Hepatocyte (in vitro differentiated cells): ENCODE data around the gene ARID1A.

ENCODE experiments used
- EZH2 ChIP-seq: fragments of 200-600 bp; sonication (generic); IDR thresholded peaks from 2 replicates; pipeline ENCODE4 v1.6.1; 2016; ENCODE audit warnings: antibody characterized with exemption, mild to moderate bottlenecking, borderline replicate concordance
- TF ChIP-seq, protein P1 (sequence below): fragments of 200-600 bp; sonication (generic); IDR thresholded peaks from 2 replicates; pipeline ENCODE4 v1.5.1; 2016; ENCODE audit warnings: antibody characterized with exemption, mild to moderate bottlenecking; ENCODE audit not compliant: poor library complexity

DNA sequence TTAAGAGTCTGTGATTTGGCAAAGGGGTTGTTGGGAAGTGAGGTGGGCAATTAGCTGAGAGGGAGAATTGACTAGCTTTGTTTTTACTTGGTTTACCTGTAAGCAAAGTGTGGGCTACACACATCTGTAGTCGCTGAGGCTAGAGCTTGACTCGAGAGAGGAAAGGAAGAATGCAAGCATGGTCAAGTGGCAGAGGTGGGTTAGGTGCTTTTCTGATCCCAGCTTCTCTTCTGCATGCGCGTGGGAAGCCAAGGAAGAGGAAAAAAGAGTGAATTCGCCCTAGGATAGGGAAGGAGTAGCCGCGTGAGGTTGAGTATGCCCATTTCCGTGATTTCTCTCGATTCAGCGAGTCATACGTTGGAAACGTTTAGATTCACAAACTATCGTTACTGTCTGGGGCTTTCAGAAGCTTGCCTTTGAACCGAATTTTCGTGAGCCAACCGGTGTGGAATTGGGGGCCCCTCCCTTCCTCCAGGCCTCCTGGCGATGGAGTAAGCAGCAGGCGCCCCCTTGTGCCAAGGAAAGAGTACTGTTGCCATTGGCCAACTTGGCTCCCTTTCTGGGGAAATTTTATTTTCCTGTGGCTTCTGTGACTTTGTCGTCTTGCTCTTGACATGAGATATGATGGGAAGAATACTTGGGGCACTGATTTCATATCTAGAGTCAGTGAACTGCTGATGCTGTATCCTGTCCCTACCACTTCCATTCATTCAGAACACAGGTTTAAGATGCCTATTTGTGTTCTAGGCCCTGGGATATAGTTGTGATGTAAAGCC, 93.2 kb downstream of the ARID1A start:
- TF ChIP-seq, protein P1, sequence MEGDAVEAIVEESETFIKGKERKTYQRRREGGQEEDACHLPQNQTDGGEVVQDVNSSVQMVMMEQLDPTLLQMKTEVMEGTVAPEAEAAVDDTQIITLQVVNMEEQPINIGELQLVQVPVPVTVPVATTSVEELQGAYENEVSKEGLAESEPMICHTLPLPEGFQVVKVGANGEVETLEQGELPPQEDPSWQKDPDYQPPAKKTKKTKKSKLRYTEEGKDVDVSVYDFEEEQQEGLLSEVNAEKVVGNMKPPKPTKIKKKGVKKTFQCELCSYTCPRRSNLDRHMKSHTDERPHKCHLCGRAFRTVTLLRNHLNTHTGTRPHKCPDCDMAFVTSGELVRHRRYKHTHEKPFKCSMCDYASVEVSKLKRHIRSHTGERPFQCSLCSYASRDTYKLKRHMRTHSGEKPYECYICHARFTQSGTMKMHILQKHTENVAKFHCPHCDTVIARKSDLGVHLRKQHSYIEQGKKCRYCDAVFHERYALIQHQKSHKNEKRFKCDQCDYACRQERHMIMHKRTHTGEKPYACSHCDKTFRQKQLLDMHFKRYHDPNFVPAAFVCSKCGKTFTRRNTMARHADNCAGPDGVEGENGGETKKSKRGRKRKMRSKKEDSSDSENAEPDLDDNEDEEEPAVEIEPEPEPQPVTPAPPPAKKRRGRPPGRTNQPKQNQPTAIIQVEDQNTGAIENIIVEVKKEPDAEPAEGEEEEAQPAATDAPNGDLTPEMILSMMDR = peak; percentile 99
- no peak for TF ChIP-seq EZH2
